GM12878 (cell line): Measurements from ENCODE around the gene HIVEP1. TPM values are rescaled to one million over a fixed set of nuclear protein-coding genes. Genes with fewer than 3 reads are reported as not detected.
A peak's percentile ranks its signal among the peaks of the same experiment; 100 is the strongest.

ENCODE experiments used
- ATAC-seq: fragments of 200-7000 bp; cut with Tn5 transposase; 3 replicates; pipeline ENCODE4 v1.9.1; 2020; ENCODE audit warnings: mild to moderate bottlenecking, moderate library complexity
- BruUV-seq: library from RNA; stranded (reverse); fragments of 400-500 nt; replicated peaks from 2 replicates; lab custom pipeline; 2021; lab: Mats Ljungman, UMichigan
- CTCF ChIA-PET: fragments of 300-600 bp; sonication (Branson Sonifier 250); formaldehyde crosslinking; extraction: SDS; loops from one replicate; lab custom pipeline; 2021; ENCODE audit warnings: inconsistent platforms; lab: Yijun Ruan, JAX
- POLR2A ChIA-PET: fragments of 350-600 bp; formaldehyde crosslinking; extraction: SDS; loops from one replicate; lab custom pipeline; 2021; ENCODE audit warnings: inconsistent platforms; lab: Charles Lee
- RAD21 ChIA-PET: fragments of 300-600 bp; sonication (Branson Sonifier 250); formaldehyde crosslinking; loops from one replicate; lab custom pipeline; 2023; ENCODE audit warnings: antibody characterized with exemption; ENCODE audit not compliant: unreplicated experiment; lab: Charles Lee
- SMC1A ChIA-PET: fragments of 300-600 bp; sonication (Branson Sonifier 250); formaldehyde crosslinking; loops from one replicate; lab custom pipeline; 2023; ENCODE audit not compliant: unreplicated experiment, uncharacterized antibody; lab: Charles Lee
- DNase-seq: peaks from one replicate; pipeline ENCODE4 v3.0.0-alpha.2; 2011; ENCODE audit warnings: low read depth, low spot score
- FAIRE-seq: peaks from 3 replicates; lab custom pipeline; 2011; peaks lifted over from hg19 to GRCh38; lab: Jason Lieb, UNC
- H2AFZ ChIP-seq: 2 replicates; pipeline ENCODE4 v1.6.0; 2011; ENCODE audit warnings: low read depth, low read length, control low read depth; ENCODE audit not compliant: control insufficient read depth
- H3K27ac ChIP-seq: 2 replicates; pipeline ENCODE4 v1.5.1; 2011; ENCODE audit warnings: control low read depth; ENCODE audit not compliant: control insufficient read depth, insufficient read depth
- H3K27me3 ChIP-seq, 2 experiments: replicated peaks in 1 of 2; 2 replicates each; pipeline versions ENCODE4 v1.6.0 to v1.6.1; 2011; ENCODE audit warnings: low read length in 1 of 2; ENCODE audit not compliant: control insufficient read depth in 2 of 2, insufficient read depth in 2 of 2
- H3K36me3 ChIP-seq, 2 experiments: 2 replicates each; pipeline ENCODE4 v1.5.1; 2011; ENCODE audit warnings: low read length in 1 of 2; ENCODE audit not compliant: control insufficient read depth in 2 of 2, insufficient read depth in 2 of 2
- H3K4me1 ChIP-seq: 2 replicates; pipeline ENCODE4 v1.6.1; 2011; ENCODE audit warnings: mild to moderate bottlenecking, low read length, moderate library complexity, mixed read lengths; ENCODE audit not compliant: control insufficient read depth, insufficient read depth
- H3K4me2 ChIP-seq: 2 replicates; pipeline ENCODE4 v1.6.0; 2011; ENCODE audit warnings: control low read depth; ENCODE audit not compliant: control insufficient read depth, insufficient read depth
- H3K4me3 ChIP-seq: fragments of 200-600 bp; sonication (generic); 2 replicates; pipeline ENCODE4 v1.5.1; 2016
- H3K79me2 ChIP-seq: 2 replicates; pipeline ENCODE4 v1.6.0; 2011; ENCODE audit warnings: low read length; ENCODE audit not compliant: control insufficient read depth, insufficient read depth
- H3K9ac ChIP-seq: 2 replicates; pipeline ENCODE4 v1.8.0; 2011; ENCODE audit warnings: low read length, control low read depth, mixed read lengths; ENCODE audit not compliant: control insufficient read depth, insufficient read depth
- H3K9me3 ChIP-seq: replicated peaks from 3 replicates; pipeline ENCODE4 v1.5.1; 2011; ENCODE audit warnings: mild to moderate bottlenecking, low read length; ENCODE audit not compliant: control insufficient read depth, insufficient read depth
- H4K20me1 ChIP-seq: 2 replicates; pipeline ENCODE4 v1.6.0; 2011; ENCODE audit not compliant: control insufficient read depth, insufficient read depth
- ATF3 ChIP-seq: IDR thresholded peaks from 2 replicates; pipeline ENCODE4 v1.6.1; 2011; ENCODE audit warnings: low read depth, mild to moderate bottlenecking, low read length, moderate library complexity, borderline replicate concordance; ENCODE audit errors: extremely low read depth
- HCFC1 ChIP-seq: fragments of 150-350 bp; IDR thresholded peaks from 2 replicates; pipeline ENCODE4 v1.6.1; 2014; ENCODE audit warnings: low read length
- LARP7 ChIP-seq: fragments of 450-650 bp; IDR thresholded peaks from 2 replicates; pipeline ENCODE4 v1.6.1; 2017; ENCODE audit warnings: mild to moderate bottlenecking
- PAX5 ChIP-seq: IDR thresholded peaks from 2 replicates; pipeline ENCODE4 v1.6.1; 2011; ENCODE audit warnings: low read depth, low read length, borderline replicate concordance
- YY1 ChIP-seq: IDR thresholded peaks from 2 replicates; pipeline ENCODE4 v1.6.1; 2011; ENCODE audit warnings: low read depth, mild to moderate bottlenecking, low read length
- WGBS: methylation state at CpG from one replicate; pipeline ENCODE4 v1.1.6; 2016; ENCODE audit warnings: low lambda C conversion rate; ENCODE audit not compliant: insufficient replicate concordance, insufficient coverage; ENCODE audit errors: missing lambda C conversion rate; 5-methylcytosine and 5-hydroxymethylcytosine counted together
- in situ Hi-C: fragments of 300-500 bp; cut with MboI; formaldehyde crosslinking; loops from 9 replicates; pipeline ENCODE4 v1.14.3; 2018; ENCODE audit warnings: mixed read lengths
- intact Hi-C: fragments of 100-400 bp; cut with micrococcal nuclease; formaldehyde crosslinking; loops from one replicate; pipeline ENCODE4 v1.14.2; 2022; ENCODE audit not compliant: unreplicated experiment
- polyA plus RNA-seq, 11 experiments: library from polyadenylated mRNA; depleted of rRNA in 4 of 11; unstranded in 6 of 11; stranded (reverse) in 5 of 11; fragments of >200 nt; fragmentation: Nextera tagmentation in 4 of 11; fragmentation: Illumina TruSeq in 1 of 11; extraction: Ambion mirVana in 4 of 11; extraction: Trizol in 1 of 11; gene quantifications; 1 replicate in 1 of 11; 2 replicates in 10 of 11; pipeline versions ENCODE4 v1.2.1 to v1.2.3, GENCODE V29; 2011 to 2016; ENCODE audit warnings: inconsistent platforms in 2 of 11, missing spikeins in 2 of 11, low read depth in 1 of 11
- total RNA-seq, 4 experiments: library from RNA; depleted of rRNA in 3 of 4; stranded (reverse); fragments of >200 nt in 3 of 4; fragmentation: Illumina TruSeq in 1 of 4; extraction: Trizol in 1 of 4; gene quantifications; 2 replicates each; pipeline versions ENCODE4 v1.2.1 to v1.2.3, GENCODE V29; 2013 to 2021

The HIVEP1 gene
- total and polyA plus RNA-seq, 10 of the 15 experiments (the other 5 are each of a cell fraction or from before 2014, with no cell fraction given) = 4.3 to 37.5 (median 21.6) TPM

- RAD21 ChIA-PET = interaction anchor here (2.9 kb wide), 1 partner anchor 9 kb away, joined by 15 read pairs; no protein-coding TSS in a partner anchor
- no peak overlapping the region for H3K9ac ChIP-seq
- H3K4me2 ChIP-seq = no peak overlapping the region
- TF ChIP-seq YY1 (0 out of 2 replicates have a peak, but pooled peaks have one; percentile 31), LARP7 (no peak)
- TF ChIP-seq, all 136 proteins: peak for 1
- CTCF ChIA-PET = interaction anchor here (0.7 to 1.3 kb wide), 3 partner anchors 30 to 53 kb away, joined by 3 to 4 read pairs (median 4); no protein-coding TSS in a partner anchor
- Histone ChIP-seq H4K20me1 (no peaks in the 10 kb centered on the region), H3K27me3 (no peaks in the 10 kb centered on the region), H3K36me3 (peaks cover 8 to 12% of the 10 kb centered on the region in 2 experiments), H3K27ac (no peak overlapping the region), H3K79me2 (peaks cover 83% of the 10 kb centered on the region), H3K4me1 (peaks cover 4% of the 10 kb centered on the region; the same call in 1 of the 2 replicates), H3K9me3 (peaks cover 6% of the 10 kb centered on the region; the same call in 2 of the 3 replicates), H2AFZ (no peak overlapping the region), H3K4me3 (no peak overlapping the region)
- SMC1A ChIA-PET = interaction anchor here (0.7 to 2.0 kb wide), 6 partner anchors 9 to 584 kb away, joined by 3 to 22 read pairs (median 4); no protein-coding TSS in a partner anchor
- intact Hi-C loops (no loop called here), in situ Hi-C loops (loop anchor here (25.0 kb wide), 1 partner anchor 311 kb away; no protein-coding TSS in a partner anchor)
- ATAC-seq (no peak), FAIRE-seq (no peak), DNase-seq (no peak)
- BruUV-seq = no TSS peak
- WGBS = 83% methylated on average over 7 of the region's 7 CpGs
- POLR2A ChIA-PET = no interaction called here
These were observed 10.9 kb downstream of the HIVEP1 start for GRCh38 chr6:12022953-12023388.

- ATAC-seq = no peak
- Histone ChIP-seq H4K20me1 (no peaks in the 10 kb centered on the region), H3K9me3 (peaks cover 17% of the 10 kb centered on the region), H3K4me3 (no peak overlapping the region), H3K79me2 (peaks cover 85% of the 10 kb centered on the region), H3K36me3 (peaks cover 6 to 12% of the 10 kb centered on the region in 2 experiments), H3K4me2 (no peak overlapping the region), H3K4me1 (peaks cover 4% of the 10 kb centered on the region; the same call in 1 of the 2 replicates), H3K27me3 (no peaks in the 10 kb centered on the region), H2AFZ (no peak overlapping the region), H3K9ac (no peak overlapping the region)
- ChIA-PET SMC1A (interaction anchor here (0.6 to 2.0 kb wide), 4 partner anchors 8 to 427 kb away, joined by 3 to 22 read pairs (median 4); no protein-coding TSS in a partner anchor), CTCF (interaction anchor here (0.7 to 1.3 kb wide), 3 partner anchors 29 to 41 kb away, joined by 3 to 4 read pairs (median 4); no protein-coding TSS in a partner anchor), RAD21 (interaction anchor here (0.8 to 2.9 kb wide), 2 partner anchors 10 to 311 kb away, joined by 4 to 15 read pairs; no protein-coding TSS in a partner anchor)
- in situ Hi-C loops (loop anchor here (25.0 kb wide), 1 partner anchor 312 kb away; no protein-coding TSS in a partner anchor), intact Hi-C loops (no loop called here)
- 60% methylated on average over 2 of the region's 2 CpGs for WGBS
- FAIRE-seq = no peak
- no TSS peak for BruUV-seq
- DNase-seq = no peak
- TF ChIP-seq PAX5 (no peak), ATF3 (no peak), HCFC1 (no peak)
- TF ChIP-seq, all 136 proteins: peak for 0
- POLR2A ChIA-PET = interaction anchor here (0.7 to 0.9 kb wide), 2 partner anchors 10 to 570 kb away, joined by 3 to 6 read pairs; no protein-coding TSS in a partner anchor
- H3K27ac ChIP-seq = no peak overlapping the region
These were observed 12.1 kb downstream of the HIVEP1 start for GRCh38 chr6:12024216-12024615.
